MM.1S (cell line): ENCODE results near the gene ARID5A.

ENCODE experiments used
- DNase-seq: peaks from one replicate; pipeline ENCODE4 v3.0.0-alpha.2; 2015
- H2AFZ ChIP-seq: fragments of 300-600 bp; sonication (generic); 2 replicates; pipeline ENCODE4 v1.6.0; 2016; ENCODE audit warnings: antibody characterized with exemption, low read length
- H3F3A ChIP-seq: fragments of 300-600 bp; sonication (generic); 2 replicates; pipeline ENCODE4 v1.6.1; 2016; ENCODE audit warnings: mild to moderate bottlenecking, antibody characterized with exemption, low read length, moderate library complexity, mixed read lengths; ENCODE audit not compliant: insufficient read depth
- H3K27ac ChIP-seq: fragments of 300-600 bp; sonication (generic); 2 replicates; pipeline ENCODE4 v1.5.1; 2016; ENCODE audit warnings: mild to moderate bottlenecking, low read length
- H3K27me3 ChIP-seq: fragments of 300-600 bp; sonication (generic); replicated peaks from 2 replicates; pipeline ENCODE4 v1.6.0; 2016; ENCODE audit warnings: low read length; ENCODE audit not compliant: insufficient read depth
- H3K36me3 ChIP-seq: fragments of 300-600 bp; sonication (generic); replicated peaks from 2 replicates; pipeline ENCODE4 v1.6.1; 2016; ENCODE audit warnings: mild to moderate bottlenecking, low read length, mixed read lengths; ENCODE audit not compliant: insufficient read depth
- H3K4me1 ChIP-seq: fragments of 300-600 bp; sonication (generic); 2 replicates; pipeline ENCODE4 v1.6.1; 2016; ENCODE audit warnings: low read length, mixed read lengths
- H3K4me2 ChIP-seq: fragments of 300-600 bp; sonication (generic); 2 replicates; pipeline ENCODE4 v1.6.0; 2016; ENCODE audit warnings: low read depth, low read length
- H3K4me3 ChIP-seq: fragments of 300-600 bp; sonication (generic); 2 replicates; pipeline ENCODE4 v1.5.1; 2016; ENCODE audit warnings: low read length, mixed read lengths
- H3K79me2 ChIP-seq: fragments of 300-600 bp; sonication (generic); 2 replicates; pipeline ENCODE4 v1.6.1; 2016; ENCODE audit warnings: mixed run types, low read length, mixed read lengths
- H3K9ac ChIP-seq: fragments of 300-600 bp; sonication (generic); 2 replicates; pipeline ENCODE4 v1.6.1; 2016; ENCODE audit warnings: low read length, mixed read lengths
- H3K9me2 ChIP-seq: fragments of 300-600 bp; sonication (generic); replicated peaks from 2 replicates; pipeline ENCODE4 v1.6.1; 2016; ENCODE audit warnings: mild to moderate bottlenecking, low read length, mixed read lengths; ENCODE audit not compliant: insufficient read depth
- H3K9me3 ChIP-seq: fragments of 300-600 bp; sonication (generic); replicated peaks from 2 replicates; pipeline ENCODE4 v1.6.1; 2016; ENCODE audit warnings: mild to moderate bottlenecking, low read length, mixed read lengths; ENCODE audit not compliant: insufficient read depth
- H4K20me1 ChIP-seq: fragments of 300-600 bp; sonication (generic); 2 replicates; pipeline ENCODE4 v1.6.1; 2016; ENCODE audit warnings: mild to moderate bottlenecking, low read length, moderate library complexity, mixed read lengths; ENCODE audit not compliant: insufficient read depth
- CTCF ChIP-seq: fragments of 300-600 bp; sonication (generic); IDR thresholded peaks from 2 replicates; pipeline ENCODE4 v1.5.1; 2016; ENCODE audit warnings: antibody characterized with exemption, low read length, mixed read lengths
- EZH2 ChIP-seq: fragments of 300-600 bp; sonication (generic); optimal IDR thresholded peaks from 2 replicates; pipeline ENCODE3; 2017; ENCODE audit warnings: low read depth, mild to moderate bottlenecking, antibody characterized with exemption, low read length, mixed read lengths
- EZH2phosphoT487 ChIP-seq: fragments of 300-600 bp; sonication (generic); IDR thresholded peaks from 2 replicates; pipeline ENCODE4 v1.6.1; 2018; ENCODE audit warnings: antibody characterized with exemption, low read length

Gene ARID5A

GRCh38 chr2:96549967-96550786 is 13.6 kb downstream of the ARID5A start:
- Histone ChIP-seq H4K20me1 (peaks cover 69% of the 10 kb centered on the region), H2AFZ (no peak overlapping the region), H3F3A (peaks cover 93% of the 10 kb centered on the region), H3K4me1 (peaks cover 33% of the 10 kb centered on the region), H3K9me3 (no peaks in the 10 kb centered on the region), H3K4me3 (no peak overlapping the region), H3K4me2 (no peak overlapping the region), H3K9ac (no peak overlapping the region), H3K9me2 (no peaks in the 10 kb centered on the region), H3K27me3 (no peaks in the 10 kb centered on the region), H3K27ac (peak overlapping the region; percentile 28; the same call in 1 of the 2 replicates), H3K36me3 (peaks cover 32% of the 10 kb centered on the region), H3K79me2 (peaks cover 54% of the 10 kb centered on the region)
- TF ChIP-seq CTCF (peak; percentile 53), EZH2phosphoT487 (no peak)
- no peak for DNase-seq

- peak overlapping the region; percentile 8; the same call in 1 of the 2 replicates for H3K27ac ChIP-seq
Measured at GRCh38 chr2:96550787-96551604, 14.4 kb downstream of the ARID5A start.

DNA sequence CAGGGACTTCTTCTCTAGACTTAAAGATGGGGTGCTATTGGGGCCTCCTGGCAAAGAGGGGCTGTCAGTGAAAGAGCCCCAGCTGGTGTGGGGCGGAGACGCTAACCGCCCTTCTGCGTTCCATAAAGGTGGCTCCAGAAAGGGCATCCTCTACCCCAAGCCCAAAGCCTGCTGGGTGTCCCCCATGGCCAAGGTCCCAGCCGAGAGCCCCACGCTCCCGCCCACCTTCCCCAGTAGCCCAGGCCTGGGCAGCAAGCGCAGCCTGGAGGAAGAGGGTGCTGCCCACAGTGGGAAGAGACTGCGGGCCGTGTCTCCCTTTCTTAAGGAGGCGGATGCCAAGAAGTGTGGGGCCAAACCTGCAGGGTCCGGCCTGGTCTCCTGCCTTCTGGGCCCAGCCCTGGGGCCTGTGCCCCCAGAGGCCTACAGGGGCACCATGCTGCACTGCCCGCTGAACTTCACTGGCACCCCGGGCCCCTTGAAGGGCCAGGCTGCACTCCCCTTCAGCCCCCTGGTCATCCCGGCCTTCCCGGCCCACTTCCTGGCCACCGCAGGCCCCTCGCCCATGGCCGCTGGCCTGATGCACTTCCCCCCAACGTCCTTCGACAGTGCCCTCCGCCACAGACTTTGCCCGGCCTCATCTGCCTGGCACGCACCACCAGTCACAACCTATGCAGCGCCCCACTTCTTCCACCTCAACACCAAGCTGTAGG is 15.2 kb downstream of the ARID5A start:
- no peak for DNase-seq
- no peak for TF ChIP-seq CTCF
- TF ChIP-seq EZH2phosphoT487, result no peak
- TF ChIP-seq EZH2, result no peak
- peak overlapping the region; percentile 8; the same call in 1 of the 2 replicates for H3K27ac ChIP-seq
- no peak overlapping the region for H2AFZ ChIP-seq
- H3K36me3 ChIP-seq, result peaks cover 31% of the 10 kb centered on the region
- H3F3A ChIP-seq, result peaks cover 81% of the 10 kb centered on the region
- H3K79me2 ChIP-seq, result peaks cover 38% of the 10 kb centered on the region
- no peak overlapping the region for H3K4me3 ChIP-seq
- H3K27me3 ChIP-seq, result no peaks in the 10 kb centered on the region
- no peaks in the 10 kb centered on the region for H3K9me2 ChIP-seq
- H3K9me3 ChIP-seq, result no peaks in the 10 kb centered on the region
- no peak overlapping the region for H3K9ac ChIP-seq
- no peak overlapping the region for H3K4me2 ChIP-seq
- H4K20me1 ChIP-seq, result peaks cover 57% of the 10 kb centered on the region
- H3K4me1 ChIP-seq, result peaks cover 19% of the 10 kb centered on the region

More at GRCh38 chr2:96550787-96551604, 14.4 kb downstream of the ARID5A start:
- Histone ChIP-seq H3K4me3 (no peak overlapping the region), H3K4me2 (no peak overlapping the region), H3K9me2 (no peaks in the 10 kb centered on the region), H3K9ac (no peak overlapping the region), H3K36me3 (peaks cover 32% of the 10 kb centered on the region), H3K79me2 (peaks cover 46% of the 10 kb centered on the region), H3K9me3 (no peaks in the 10 kb centered on the region), H2AFZ (no peak overlapping the region), H4K20me1 (peaks cover 65% of the 10 kb centered on the region), H3F3A (peaks cover 88% of the 10 kb centered on the region), H3K4me1 (peaks cover 26% of the 10 kb centered on the region), H3K27me3 (no peaks in the 10 kb centered on the region)
- DNase-seq, result no peak
- no peak for TF ChIP-seq EZH2phosphoT487
- no peak for TF ChIP-seq EZH2
- TF ChIP-seq CTCF, result no peak
